Activated CD4-positive, alpha-beta memory T cell treated with anti-CD3 and anti-CD28 coated beads, Interleukin-2, amount 10 ng/mL, durations not matched to agents 7 days and 5 days (primary cell): ENCODE results near the gene TRAK2. TPM values are rescaled to one million over a fixed set of nuclear protein-coding genes. Genes with fewer than 3 reads are reported as not detected.

Experiments used
- CTCF ChIA-PET: fragments of 350-600 bp; sonication (Branson Sonifier 250); formaldehyde crosslinking; loops from one replicate; lab custom pipeline; 2021; ENCODE audit warnings: antibody characterized with exemption, inconsistent platforms; lab: Charles Lee
- POLR2A ChIA-PET: fragments of 350-600 bp; sonication (Branson Sonifier 250); formaldehyde crosslinking; loops from one replicate; lab custom pipeline; 2021; ENCODE audit warnings: antibody characterized with exemption; lab: Charles Lee
- DNase-seq: peaks from one replicate; pipeline ENCODE4 v3.0.0-alpha.2; 2020
- H3K27ac Mint-ChIP-seq: one replicate; pipeline ENCODE4 v1.8.0; 2021; ENCODE audit warnings: mild to moderate bottlenecking, mixed read lengths
- H3K27me3 Mint-ChIP-seq: one replicate; pipeline ENCODE4 v1.8.0; 2021; ENCODE audit warnings: mixed read lengths
- H3K36me3 Mint-ChIP-seq: one replicate; pipeline ENCODE4 v1.8.0; 2021; ENCODE audit warnings: low read depth, mixed read lengths
- H3K4me1 Mint-ChIP-seq: one replicate; pipeline ENCODE4 v1.8.0; 2021; ENCODE audit warnings: mixed read lengths
- H3K4me3 Mint-ChIP-seq: one replicate; pipeline ENCODE4 v1.8.0; 2021; ENCODE audit warnings: mild to moderate bottlenecking, mixed read lengths
- H3K9me3 Mint-ChIP-seq: one replicate; pipeline ENCODE4 v1.8.0; 2021; ENCODE audit warnings: mixed read lengths
- total RNA-seq, 2 experiments: library from RNA; stranded (reverse); gene quantifications; one replicate each; pipeline ENCODE4 v1.2.3, GENCODE V29; 2021

TRAK2 gene
- total RNA-seq, 2 experiments from 2014 or later: 47.3 to 49.3 TPM

GRCh38 chr2:201344663-201345366, 106.4 kb downstream of the TRAK2 start:
- Mint-ChIP-seq H3K9me3 (peaks cover 11% of the 10 kb centered on the region), H3K27me3 (no peaks in the 10 kb centered on the region), H3K4me3 (no peak overlapping the region), H3K27ac (no peak overlapping the region), H3K4me1 (peaks cover 19% of the 10 kb centered on the region), H3K36me3 (peaks cover 32% of the 10 kb centered on the region)
- no peak for DNase-seq
- POLR2A ChIA-PET: interaction anchor here (1.0 kb wide), 1 partner anchor 8 kb away, joined by 3 read pairs; no protein-coding TSS in a partner anchor
- CTCF ChIA-PET: interaction anchor here (1.1 to 2.1 kb wide), 2 partner anchors 15 to 19 kb away, joined by 3 to 5 read pairs; no protein-coding TSS in a partner anchor

- no peak for DNase-seq
- H3K27me3 Mint-ChIP-seq: no peaks in the 10 kb centered on the region
- H3K4me1 Mint-ChIP-seq: peaks cover 31% of the 10 kb centered on the region
- no peak overlapping the region for H3K4me3 Mint-ChIP-seq
- H3K36me3 Mint-ChIP-seq: peaks cover 44% of the 10 kb centered on the region
- no peak overlapping the region for H3K27ac Mint-ChIP-seq
- CTCF ChIA-PET: interaction anchor here (1.1 to 2.1 kb wide), 2 partner anchors 13 to 21 kb away, joined by 3 to 5 read pairs; no protein-coding TSS in a partner anchor
- peaks cover 19% of the 10 kb centered on the region for H3K9me3 Mint-ChIP-seq
- POLR2A ChIA-PET: interaction anchor here (0.8 to 1.0 kb wide), 2 partner anchors 9 to 83 kb away, joined by 3 to 4 read pairs; partner anchors contain the start of gene CASP8
Observed at GRCh38 chr2:201343559-201343958, 107.7 kb downstream of the TRAK2 start.

GRCh38 chr2:201342923-201343322, 108.3 kb downstream of the TRAK2 start:
- Mint-ChIP-seq H3K36me3 (peaks cover 50% of the 10 kb centered on the region), H3K27ac (no peak overlapping the region), H3K27me3 (no peaks in the 10 kb centered on the region), H3K4me1 (peaks cover 31% of the 10 kb centered on the region), H3K4me3 (no peak overlapping the region), H3K9me3 (peaks cover 22% of the 10 kb centered on the region)
- ChIA-PET POLR2A (no interaction called here), CTCF (interaction anchor here (2.1 kb wide), 1 partner anchor 21 kb away, joined by 5 read pairs; no protein-coding TSS in a partner anchor)
- DNase-seq: no peak

GRCh38 chr2:201329409-201329808, 121.8 kb downstream of the TRAK2 start:
- H3K9me3 Mint-ChIP-seq: peaks cover 19% of the 10 kb centered on the region

GRCh38 chr2:201327678-201328077, 123.6 kb downstream of the TRAK2 start:
- no peak for DNase-seq
- CTCF ChIA-PET: no interaction called here
- peaks cover 28% of the 10 kb centered on the region for H3K9me3 Mint-ChIP-seq
- no peaks in the 10 kb centered on the region for H3K27me3 Mint-ChIP-seq
- H3K36me3 Mint-ChIP-seq: peaks cover 26% of the 10 kb centered on the region
- POLR2A ChIA-PET: interaction anchor here (1.1 kb wide), 1 partner anchor 67 kb away, joined by 3 read pairs; the partner anchor contains the start of gene CASP8
- peaks cover 10% of the 10 kb centered on the region for H3K4me1 Mint-ChIP-seq
- H3K4me3 Mint-ChIP-seq: no peak overlapping the region
- no peak overlapping the region for H3K27ac Mint-ChIP-seq

More at GRCh38 chr2:201329409-201329808, 121.8 kb downstream of the TRAK2 start:
- H3K4me1 Mint-ChIP-seq: peaks cover 10% of the 10 kb centered on the region
- no peak overlapping the region for H3K27ac Mint-ChIP-seq
- no peak overlapping the region for H3K4me3 Mint-ChIP-seq
- ChIA-PET CTCF (interaction anchor here (1.3 kb wide), 1 partner anchor 31 kb away, joined by 3 read pairs; no protein-coding TSS in a partner anchor), POLR2A (no interaction called here)
- no peak for DNase-seq
- H3K27me3 Mint-ChIP-seq: no peaks in the 10 kb centered on the region
- H3K36me3 Mint-ChIP-seq: peaks cover 21% of the 10 kb centered on the region

Other genes with a start within 250 kb of the TRAK2 start
- gene CASP8, start 190.9 kb downstream of the TRAK2 start, total RNA-seq: 100 to 1,000 TPM in 1 of 2 experiments, 10 to 100 TPM in 1; 99.8 to 102 TPM
- 1 to 10 TPM; 2.7 to 3.1 TPM for gene FLACC1, start 94.1 kb downstream of the TRAK2 start, total RNA-seq
- 10 to 100 TPM; 18.9 to 19.2 TPM for gene STRADB, start 282 bp upstream of the TRAK2 start, total RNA-seq
- 10 to 100 TPM; 13.4 to 15.2 TPM for gene TMEM237, start 192.0 kb upstream of the TRAK2 start, total RNA-seq
- gene MPP4, start 247.2 kb upstream of the TRAK2 start, total RNA-seq: not detected